Lung (tissue), 12 donors: ENCODE results near the gene DYNLT1. TPM values are rescaled to one million over a fixed set of nuclear protein-coding genes. Genes with fewer than 3 reads are reported as not detected.

Experiments
- ATAC-seq: fragments of 200-7000 bp; cut with Tn5 transposase; one replicate; pipeline ENCODE4 v1.9.1; 2020; ENCODE audit warnings: moderate number of reproducible peaks; ENCODE audit not compliant: insufficient read depth, low FRiP score
- DNase-seq, 3 donors: peaks; one replicate each; pipeline ENCODE4 v3.0.0-alpha.2; 2013 to 2017
- H3K27ac ChIP-seq, 2 donors: one replicate each; pipeline ENCODE4 v1.5.1; 2013; ENCODE audit warnings: mild to moderate bottlenecking in 2 of 2, moderate library complexity in 2 of 2, control low read depth in 1 of 2, inconsistent platforms in 1 of 2, low read depth in 1 of 2, low read length in 1 of 2
- H3K27me3 ChIP-seq, 3 donors: one replicate each; pipeline ENCODE4 v1.5.1; 2013; ENCODE audit warnings: low read length in 2 of 3; ENCODE audit not compliant: control insufficient read depth in 3 of 3, insufficient read depth in 3 of 3
- H3K36me3 ChIP-seq, 4 donors: one replicate each; pipeline ENCODE4 v1.5.1; 2013; ENCODE audit warnings: low read length in 4 of 4, mild to moderate bottlenecking in 1 of 4, moderate library complexity in 1 of 4; ENCODE audit not compliant: control insufficient read depth in 4 of 4, insufficient read depth in 4 of 4
- H3K4me1 ChIP-seq, 5 donors: one replicate each; pipeline ENCODE4 v1.5.1; 2013; ENCODE audit warnings: low read length in 5 of 5, mild to moderate bottlenecking in 2 of 5, moderate library complexity in 1 of 5; ENCODE audit not compliant: control insufficient read depth in 5 of 5, insufficient read depth in 5 of 5
- H3K4me3 ChIP-seq: one replicate; pipeline ENCODE4 v1.5.1; 2013; ENCODE audit warnings: mild to moderate bottlenecking, control low read depth, moderate library complexity
- H3K9ac ChIP-seq, 2 donors: one replicate each; pipeline ENCODE4 v1.5.1; 2013; ENCODE audit warnings: low read length in 2 of 2, control low read depth in 1 of 2; ENCODE audit not compliant: insufficient read depth in 1 of 2
- H3K9me3 ChIP-seq, 4 donors: one replicate each; pipeline ENCODE4 v1.5.1; 2013; ENCODE audit warnings: low read length in 3 of 4, mild to moderate bottlenecking in 1 of 4, moderate library complexity in 1 of 4; ENCODE audit not compliant: control insufficient read depth in 4 of 4, insufficient read depth in 3 of 4
- CTCF ChIP-seq: IDR thresholded peaks from 2 replicates; pipeline ENCODE4 v1.5.1; 2012; ENCODE audit warnings: mild to moderate bottlenecking; ENCODE audit errors: control extremely low read depth, extremely low read depth
- WGBS, 2 donors: extraction: QIAGEN DNeasy Blood & Tissue Kit; methylation state at CpG; one replicate each; pipeline ENCODE4 v1.1.7; 2013; 5-methylcytosine and 5-hydroxymethylcytosine counted together
- polyA plus RNA-seq, 2 donors: library from polyadenylated mRNA; stranded (reverse); fragments of 200-250 nt; gene quantifications; one replicate each; pipeline ENCODE4 v1.2.1, GENCODE V29; 2013
- total RNA-seq, 2 donors: library from RNA; depleted of rRNA in 1 of 2; stranded (reverse); fragments of >200 nt in 1 of 2; gene quantifications; one replicate each; pipeline ENCODE4 v1.2.1, GENCODE V29; 2014 to 2021
- donor health status: control.
- donor health status: control.
- donor health status: Bipolar disorder and iron deficiency.
- donor health status: healthy.
- donor health status: DM: yes; HTN: yes; CAD: no.

Gene DYNLT1
- total and polyA plus RNA-seq, 4 donors = 83.4 to 268 (median 199) TPM

GRCh38 chr6:158628542-158628941 is 16.0 kb downstream of the DYNLT1 start:
- TF ChIP-seq CTCF = no peak
- no peak overlapping the region for H3K9ac ChIP-seq
- H3K27ac ChIP-seq = no peak overlapping the region
- H3K4me3 ChIP-seq = no peak overlapping the region
- peaks cover 0 to 23% (median 9%) of the 10 kb centered on the region in 5 donors for H3K4me1 ChIP-seq
- DNase-seq (no peak), ATAC-seq (no peak)
- 91 to 97% methylated on average over 14 to 17 of the region's 17 CpGs for WGBS, 2 donors
- peaks cover 0 to 51% (median 12%) of the 10 kb centered on the region in 4 donors for H3K36me3 ChIP-seq
- no peaks in the 10 kb centered on the region for H3K27me3 ChIP-seq
- no peaks in the 10 kb centered on the region for H3K9me3 ChIP-seq

- Histone ChIP-seq H3K36me3 (peaks cover 0 to 49% (median 12%) of the 10 kb centered on the region in 4 donors), H3K27ac (no peak overlapping the region), H3K9me3 (no peaks in the 10 kb centered on the region), H3K4me1 (peaks cover 0 to 26% (median 9%) of the 10 kb centered on the region in 5 donors), H3K4me3 (no peak overlapping the region), H3K9ac (no peak overlapping the region), H3K27me3 (no peaks in the 10 kb centered on the region)
- DNase-seq (no peak), ATAC-seq (no peak)
- 88 to 91% methylated on average over 9 of the region's 9 CpGs for WGBS, 2 donors
- no peak for TF ChIP-seq CTCF
Observed at GRCh38 chr6:158627940-158628211, 16.7 kb downstream of the DYNLT1 start.

GRCh38 chr6:158627168-158627939 is 17.2 kb downstream of the DYNLT1 start:
- no peaks in the 10 kb centered on the region for H3K27me3 ChIP-seq
- ATAC-seq (no peak), DNase-seq (no peak)
- H3K4me1 ChIP-seq = peaks cover 0 to 31% (median 9%) of the 10 kb centered on the region in 5 donors
- H3K36me3 ChIP-seq = peaks cover 0 to 51% (median 12%) of the 10 kb centered on the region in 4 donors
- WGBS, 2 donors = 93 to 95% methylated on average over 20 of the region's 20 CpGs
- H3K9ac ChIP-seq = no peak overlapping the region
- no peak for TF ChIP-seq CTCF
- H3K27ac ChIP-seq = no peak overlapping the region
- H3K9me3 ChIP-seq = no peaks in the 10 kb centered on the region
- H3K4me3 ChIP-seq = no peak overlapping the region
